Neuronal stem cell (in vitro differentiated cells): ENCODE data around the gene TTLL8.

Source experiments
- DNase-seq: peaks from one replicate; pipeline ENCODE4 v3.0.0-alpha.2; 2013; ENCODE audit warnings: low spot score
- H2AFZ ChIP-seq: one replicate; pipeline ENCODE4 v1.6.1; 2013; ENCODE audit warnings: mild to moderate bottlenecking, low read length, inconsistent platforms
- H2AK5ac ChIP-seq: 2 replicates; pipeline ENCODE4 v1.6.1; 2013; ENCODE audit warnings: low read depth, mild to moderate bottlenecking, inconsistent platforms, low read length, moderate library complexity, mixed read lengths
- H2BK120ac ChIP-seq: 2 replicates; pipeline ENCODE4 v1.6.1; 2013; ENCODE audit warnings: low read depth, mild to moderate bottlenecking, inconsistent platforms, low read length, moderate library complexity, mixed read lengths
- H2BK12ac ChIP-seq: one replicate; pipeline ENCODE4 v1.6.1; 2013; ENCODE audit warnings: low read length, inconsistent platforms
- H2BK15ac ChIP-seq: 2 replicates; pipeline ENCODE4 v1.6.1; 2013; ENCODE audit warnings: mild to moderate bottlenecking, low read length, inconsistent platforms, mixed read lengths
- H2BK5ac ChIP-seq: one replicate; pipeline ENCODE4 v1.6.1; 2013; ENCODE audit warnings: inconsistent platforms, mild to moderate bottlenecking, low read length, moderate library complexity
- H3K14ac ChIP-seq: one replicate; pipeline ENCODE4 v1.6.1; 2013; ENCODE audit warnings: low read length, inconsistent platforms
- H3K18ac ChIP-seq: 2 replicates; pipeline ENCODE4 v1.6.1; 2013; ENCODE audit warnings: low read length, inconsistent platforms
- H3K23ac ChIP-seq: 2 replicates; pipeline ENCODE4 v1.6.1; 2013; ENCODE audit warnings: low read depth, mild to moderate bottlenecking, mixed read lengths, low read length, inconsistent platforms; ENCODE audit not compliant: poor library complexity
- H3K27ac ChIP-seq: replicated peaks from 3 replicates; pipeline ENCODE4 v1.5.1; 2013; ENCODE audit warnings: low read length, inconsistent platforms
- H3K27me3 ChIP-seq, 3 experiments: 2 replicates each; pipeline ENCODE4 v1.6.1; 2013; ENCODE audit warnings: low read length in 3 of 3, mild to moderate bottlenecking in 2 of 3, inconsistent platforms in 1 of 3, low read depth in 1 of 3, mixed read lengths in 1 of 3, moderate library complexity in 1 of 3; ENCODE audit not compliant: control insufficient read depth in 3 of 3, insufficient read depth in 3 of 3
- H3K36me3 ChIP-seq, 2 donors: replicated peaks in 1 of 2; 2 replicates each; pipeline ENCODE4 v1.6.1; 2013; ENCODE audit warnings: low read length in 2 of 2; ENCODE audit not compliant: control insufficient read depth in 2 of 2, insufficient read depth in 2 of 2
- H3K4ac ChIP-seq: 2 replicates; pipeline ENCODE4 v1.6.1; 2013; ENCODE audit warnings: inconsistent platforms, mild to moderate bottlenecking, low read length, moderate library complexity
- H3K4me1 ChIP-seq, 2 donors: 1 replicate in 1 of 2; 2 replicates in 1 of 2; pipeline ENCODE4 v1.6.1; 2013; ENCODE audit warnings: low read length in 2 of 2, low read depth in 1 of 2; ENCODE audit not compliant: control insufficient read depth in 2 of 2, insufficient read depth in 1 of 2
- H3K4me2 ChIP-seq: one replicate; pipeline ENCODE4 v1.6.1; 2013; ENCODE audit warnings: mild to moderate bottlenecking, low read length, inconsistent platforms; ENCODE audit not compliant: insufficient read depth, poor library complexity, severe bottlenecking
- H3K4me3 ChIP-seq, 2 donors: 2 replicates each; pipeline ENCODE4 v1.5.1; 2013; ENCODE audit warnings: low read length in 2 of 2, mild to moderate bottlenecking in 2 of 2, inconsistent platforms in 1 of 2, moderate library complexity in 1 of 2
- H3K79me1 ChIP-seq: one replicate; pipeline ENCODE4 v1.6.1; 2013; ENCODE audit warnings: low read depth, mild to moderate bottlenecking, inconsistent platforms, low read length, moderate library complexity
- H3K9ac ChIP-seq: one replicate; pipeline ENCODE4 v1.6.1; 2013; ENCODE audit warnings: mild to moderate bottlenecking, low read depth, low read length, inconsistent platforms; ENCODE audit not compliant: poor library complexity
- H3K9me3 ChIP-seq, 2 donors: replicated peaks in 1 of 2; 2 replicates each; pipeline versions ENCODE3 to v1.6.1; 2013; ENCODE audit warnings: low read length in 2 of 2, mild to moderate bottlenecking in 2 of 2, inconsistent platforms in 1 of 2, low read depth in 1 of 2, mixed read lengths in 1 of 2, moderate library complexity in 1 of 2; ENCODE audit not compliant: control insufficient read depth in 2 of 2, insufficient read depth in 1 of 2
- H4K8ac ChIP-seq: one replicate; pipeline ENCODE4 v1.6.1; 2013; ENCODE audit warnings: low read depth, mild to moderate bottlenecking, inconsistent platforms, low read length, moderate library complexity
- H4K91ac ChIP-seq: one replicate; pipeline ENCODE4 v1.6.1; 2013; ENCODE audit warnings: low read length, low read depth, mild to moderate bottlenecking, inconsistent platforms; ENCODE audit not compliant: poor library complexity
- WGBS, 2 donors: extraction: QIAGEN DNeasy Blood & Tissue Kit; methylation state at CpG; one replicate each; pipeline ENCODE4 v1.1.7; 2013; ENCODE audit warnings: missing lambda C conversion rate in 2 of 2, mixed read lengths in 1 of 2; ENCODE audit not compliant: insufficient read length in 2 of 2, insufficient replicate concordance in 1 of 2; ENCODE audit errors: extremely low coverage in 2 of 2; 5-methylcytosine and 5-hydroxymethylcytosine counted together

Gene TTLL8

DNA sequence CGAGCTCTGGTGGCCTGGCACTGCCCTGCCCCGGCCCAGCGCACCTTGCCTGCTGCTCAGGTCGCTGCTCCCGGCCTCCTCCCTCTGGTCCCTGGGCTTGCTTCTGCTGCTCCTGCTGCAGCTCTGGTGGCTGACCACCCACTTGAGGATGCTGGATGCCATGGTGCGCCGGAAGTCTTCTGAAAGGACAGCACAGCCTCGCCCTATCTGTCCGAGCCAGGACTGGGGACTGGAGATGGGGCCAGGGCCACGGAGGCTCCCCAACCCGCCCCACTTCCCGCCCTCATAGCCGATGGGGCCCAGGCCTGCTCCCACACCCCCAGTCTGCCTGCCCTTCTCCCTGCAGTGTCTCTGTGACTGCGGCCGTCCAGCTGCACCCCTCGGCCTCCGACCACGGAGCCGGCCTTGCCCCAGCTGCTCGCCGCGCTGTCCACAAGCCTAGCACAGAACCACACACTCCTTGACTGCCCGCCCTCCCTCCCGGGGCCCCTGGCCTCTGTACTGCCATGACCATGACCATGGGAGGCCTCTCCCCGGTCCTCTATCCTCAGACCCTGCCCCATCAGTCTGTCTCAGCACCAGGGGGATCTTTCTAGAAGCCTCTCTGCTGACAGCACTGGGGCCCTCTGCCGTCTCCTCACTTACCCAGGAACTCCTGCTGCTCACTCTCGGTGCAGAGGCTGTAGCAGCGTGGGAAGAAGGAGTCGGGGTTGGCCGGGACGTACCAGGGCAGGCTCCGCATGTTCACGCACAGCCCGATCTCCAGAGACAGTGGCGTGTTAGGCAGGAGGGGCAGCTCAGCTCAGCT is 12.7 kb downstream of the TTLL8 start:
- Histone ChIP-seq H3K9ac (no peak overlapping the region), H2BK120ac (no peak overlapping the region), H3K9me3 (no peaks in the 10 kb centered on the region), H2BK15ac (peak overlapping the region; percentile 9), H3K4me2 (no peak overlapping the region), H3K36me3 (no peaks in the 10 kb centered on the region), H3K23ac (no peak overlapping the region), H2AK5ac (peak overlapping the region; percentile 8), H4K91ac (no peak overlapping the region), H3K4me3 (no peak overlapping the region), H2AFZ (no peak overlapping the region), H3K27ac (no peak overlapping the region), H3K14ac (no peak overlapping the region), H2BK5ac (no peak overlapping the region), H3K79me1 (peaks cover 2% of the 10 kb centered on the region), H3K27me3 (peaks cover 0 to 8% (median 0%) of the 10 kb centered on the region in 3 experiments), H3K18ac (peak overlapping the region; percentile 57), H4K8ac (no peak overlapping the region), H2BK12ac (no peak overlapping the region), H3K4ac (no peak overlapping the region), H3K4me1 (peaks cover 0 to 2% of the 10 kb centered on the region in 2 donors)
- no peak for DNase-seq
- no CpG with 5 or more reads among the region's 35 CpGs for WGBS, 2 donors

DNA sequence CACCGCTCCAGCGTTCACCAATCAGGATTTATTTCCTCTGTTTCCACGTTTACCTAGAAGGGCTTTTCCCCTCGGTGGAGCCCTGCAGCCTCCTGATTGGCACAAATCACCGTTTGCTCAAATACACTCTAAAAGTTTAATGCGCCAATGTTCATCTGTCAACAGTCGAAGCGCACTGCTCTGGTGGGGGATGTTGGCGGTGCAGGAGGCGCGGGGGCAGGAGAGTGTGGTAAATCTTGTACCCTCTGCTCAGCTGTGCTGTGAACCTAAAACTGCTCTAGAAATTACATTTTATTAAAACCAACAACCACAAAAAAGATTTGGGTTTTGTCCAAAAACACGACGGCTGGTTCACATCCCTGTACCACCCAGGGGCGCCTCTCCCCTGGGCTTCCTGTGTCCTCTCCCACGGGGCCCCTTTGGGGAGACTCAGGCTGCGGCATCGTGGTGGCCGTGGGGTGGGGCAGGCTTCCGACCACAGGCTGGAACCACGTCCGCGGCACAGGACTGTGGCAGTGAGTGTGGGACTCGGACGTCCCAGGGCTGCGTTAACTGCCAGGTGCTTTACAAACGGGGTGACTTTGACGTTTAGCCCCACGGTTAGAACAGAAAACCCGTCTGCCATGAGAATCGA is 13.5 kb downstream of the TTLL8 start:
- H2BK12ac ChIP-seq = no peak overlapping the region
- H3K27ac ChIP-seq = no peak overlapping the region
- H3K4me2 ChIP-seq = no peak overlapping the region
- H2BK120ac ChIP-seq = no peak overlapping the region
- no peak overlapping the region for H2AK5ac ChIP-seq
- H3K4me3 ChIP-seq = no peak overlapping the region
- peaks cover 0 to 2% of the 10 kb centered on the region in 2 donors for H3K4me1 ChIP-seq
- no CpG with 5 or more reads among the region's 30 CpGs for WGBS, 2 donors
- no peaks in the 10 kb centered on the region for H3K36me3 ChIP-seq
- peak overlapping the region; percentile 27 for H3K18ac ChIP-seq
- peaks cover 0 to 8% (median under 1%) of the 10 kb centered on the region in 3 experiments for H3K27me3 ChIP-seq
- H3K14ac ChIP-seq = no peak overlapping the region
- H2BK5ac ChIP-seq = no peak overlapping the region
- H3K9me3 ChIP-seq = peaks cover 2 to 7% of the 10 kb centered on the region in 2 donors
- H4K91ac ChIP-seq = no peak overlapping the region
- no peak overlapping the region for H4K8ac ChIP-seq
- DNase-seq = no peak
- no peak overlapping the region for H3K23ac ChIP-seq
- peaks cover 2% of the 10 kb centered on the region for H3K79me1 ChIP-seq
- no peak overlapping the region for H2BK15ac ChIP-seq
- H3K4ac ChIP-seq = no peak overlapping the region
- no peak overlapping the region for H2AFZ ChIP-seq
- H3K9ac ChIP-seq = no peak overlapping the region

DNA sequence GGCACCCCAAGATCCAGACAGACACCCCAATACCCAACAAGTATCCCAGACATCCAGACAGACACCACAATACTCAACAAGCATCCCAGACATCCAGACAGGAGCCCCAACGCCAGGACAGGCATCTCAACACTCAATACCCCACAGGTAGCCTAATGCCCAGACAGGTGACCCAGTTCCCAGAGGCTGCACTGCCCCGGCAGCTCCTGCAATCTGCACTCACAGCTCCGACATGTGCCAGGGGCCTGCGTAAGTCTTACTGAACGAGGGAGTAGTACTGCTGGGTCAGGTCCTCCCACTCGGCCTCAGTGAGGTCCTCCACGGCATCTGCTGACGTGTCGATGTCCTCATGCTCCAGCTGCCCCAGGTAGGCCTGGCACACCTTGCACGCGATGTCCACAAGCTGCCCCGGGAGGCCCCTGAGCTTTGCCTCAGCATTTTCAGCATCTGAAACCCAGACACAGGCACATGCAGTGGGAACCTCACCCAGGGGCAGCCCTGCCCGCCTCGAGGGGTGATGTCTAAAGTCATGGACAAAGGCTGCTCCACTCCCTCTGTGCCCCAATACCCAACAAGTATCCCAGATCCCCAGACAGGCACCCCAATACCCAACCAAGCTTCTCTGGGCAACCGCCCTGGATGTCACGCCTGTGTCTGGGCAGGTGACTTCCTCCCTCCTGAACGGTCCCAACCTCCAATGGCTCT is 16.6 kb downstream of the TTLL8 start:
- no peak for DNase-seq
- Histone ChIP-seq H3K23ac (no peak overlapping the region), H2AFZ (no peak overlapping the region), H3K9ac (no peak overlapping the region), H3K36me3 (no peaks in the 10 kb centered on the region), H3K4me2 (no peak overlapping the region), H3K4me3 (no peak overlapping the region), H2BK12ac (no peak overlapping the region), H4K91ac (no peak overlapping the region), H3K4ac (no peak overlapping the region), H3K18ac (peak overlapping the region; percentile 52), H2BK120ac (no peak overlapping the region), H3K27me3 (peaks cover 0 to 2% (median 2%) of the 10 kb centered on the region in 3 experiments), H3K4me1 (no peaks in the 10 kb centered on the region), H2AK5ac (peak overlapping the region; percentile 47), H2BK5ac (no peak overlapping the region), H3K9me3 (peaks cover 7 to 9% of the 10 kb centered on the region in 2 donors), H4K8ac (no peak overlapping the region), H3K14ac (no peak overlapping the region), H2BK15ac (no peak overlapping the region), H3K27ac (no peak overlapping the region), H3K79me1 (peaks cover 2% of the 10 kb centered on the region)
- no CpG with 5 or more reads among the region's 17 CpGs for WGBS, 2 donors

DNA sequence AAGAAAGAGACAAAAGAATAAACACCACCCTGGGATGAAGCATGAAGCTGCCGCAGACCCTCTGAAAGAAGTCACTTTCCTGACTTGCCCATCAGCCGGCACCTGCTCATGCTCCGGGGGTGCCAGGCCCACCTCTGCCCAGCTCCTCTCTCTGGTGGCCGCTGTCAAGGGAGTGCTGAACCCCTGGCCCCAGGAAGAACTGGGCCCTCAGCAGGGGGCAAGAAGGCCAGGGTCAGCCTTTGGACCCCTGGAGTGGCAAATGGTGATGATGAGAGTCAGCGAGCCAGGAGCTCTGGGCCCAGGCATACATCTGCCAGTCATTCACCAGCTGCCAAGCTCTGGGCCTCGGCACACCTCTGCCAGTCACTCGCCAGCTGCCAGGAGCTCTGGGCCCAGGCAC is 17.4 kb downstream of the TTLL8 start:
- Histone ChIP-seq H2BK15ac (no peak overlapping the region), H3K18ac (peak overlapping the region; percentile 42), H3K23ac (peak overlapping the region; percentile 82), H2BK120ac (no peak overlapping the region), H3K9me3 (peaks cover 7 to 9% of the 10 kb centered on the region in 2 donors), H2AK5ac (no peak overlapping the region), H3K9ac (no peak overlapping the region), H3K27ac (no peak overlapping the region), H2BK5ac (no peak overlapping the region), H3K79me1 (no peaks in the 10 kb centered on the region), H3K4me1 (no peaks in the 10 kb centered on the region), H3K4ac (no peak overlapping the region), H4K8ac (no peak overlapping the region), H3K36me3 (no peaks in the 10 kb centered on the region), H3K14ac (no peak overlapping the region), H3K27me3 (peaks cover 0 to 2% (median 2%) of the 10 kb centered on the region in 3 experiments), H3K4me3 (no peak overlapping the region), H3K4me2 (no peak overlapping the region), H2BK12ac (no peak overlapping the region), H2AFZ (no peak overlapping the region), H4K91ac (no peak overlapping the region)
- no CpG with 5 or more reads among the region's 7 CpGs for WGBS, 2 donors
- no peak for DNase-seq
